ENCODE results near the gene HOXA13. TPM values are rescaled to one million over a fixed set of nuclear protein-coding genes. Genes with fewer than 3 reads are reported as not detected.

The HOXA13 gene
- total RNA-seq, 2 experiments from 2014 or later = 0.32 to 0.54 TPM

DNA sequence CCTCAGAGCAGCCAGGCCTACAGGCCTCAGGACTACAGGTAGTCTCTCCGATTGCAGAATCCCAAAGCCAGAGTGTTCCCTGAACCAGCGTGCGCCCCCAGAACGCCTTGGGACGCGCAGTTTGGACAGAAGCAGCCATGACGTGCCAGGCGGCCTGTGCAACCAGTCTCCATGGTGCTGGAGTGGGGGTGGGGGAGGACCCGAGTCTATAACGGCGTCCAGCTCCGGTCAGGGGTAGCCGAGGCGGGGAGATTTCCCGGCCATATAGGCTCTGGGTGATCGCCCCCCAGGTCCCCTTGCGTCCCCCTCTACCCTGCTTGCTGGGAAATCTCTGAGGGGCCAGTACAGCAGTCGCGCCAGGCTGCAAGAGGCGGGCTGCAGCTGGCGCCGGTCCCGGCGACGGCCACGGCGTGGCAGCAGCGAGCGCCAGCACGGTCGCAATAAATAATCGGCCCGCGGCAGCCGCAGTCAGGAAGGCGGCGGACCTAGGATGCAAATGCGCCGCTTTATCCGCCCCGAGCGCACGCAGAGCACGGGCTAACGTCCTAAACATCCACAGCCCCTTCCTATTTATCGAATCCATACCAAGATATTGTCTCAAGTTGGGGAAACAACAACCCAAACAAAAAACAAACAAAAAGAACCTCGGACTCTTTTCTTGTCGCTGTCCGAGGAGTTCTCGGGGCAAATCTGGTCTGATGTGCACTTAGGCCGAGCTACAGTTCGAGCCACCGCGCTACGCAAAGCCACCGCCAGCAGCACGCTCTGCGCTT is 49.1 kb downstream of the HOXA13 start:
- H3K36me3 ChIP-seq (ENCODE audit: insufficient read depth, low read length) = no peaks in the 10 kb centered on the region
- BruUV-seq (replicated peaks) = no TSS peak
- peak overlapping the region; percentile 75 for H3K4me3 ChIP-seq (ENCODE audit: low read depth, low read length, poor library complexity, severe bottlenecking)
- H3K4me2 ChIP-seq (ENCODE audit: low read length) = peak overlapping the region; percentile 94
- DNase-seq (ENCODE audit: low spot score) = peak; percentile 86
- intact Hi-C loops (cut with micrococcal nuclease; ENCODE audit: unreplicated experiment) = loop anchor here (2.0 to 10.0 kb wide), 3 partner anchors 54 to 1256 kb away; no protein-coding TSS in a partner anchor
- no peaks in the 10 kb centered on the region for H3K9me2 ChIP-seq (ENCODE audit: insufficient read depth, low read length)
- no peaks in the 10 kb centered on the region for H4K20me1 ChIP-seq (ENCODE audit: insufficient read depth, low read length)
- peaks cover 8% of the 10 kb centered on the region; the same call in 1 of the 2 replicates for H3K79me2 ChIP-seq (ENCODE audit: insufficient read depth, low read depth, low read length)
- no peak for TF ChIP-seq EZH2phosphoT487 (IDR thresholded peaks at IDR 0.05; ENCODE audit: borderline replicate concordance, low read depth, low read length)
- TF ChIP-seq CTCF (conservative IDR thresholded peaks at IDR 0.05; ENCODE audit: low read length) = peak; percentile 84
- H3K4me1 ChIP-seq (ENCODE audit: insufficient read depth, low read length, poor library complexity, severe bottlenecking) = peaks cover 48% of the 10 kb centered on the region
- peak overlapping the region; percentile 95 for H2AFZ ChIP-seq (ENCODE audit: low read length)
- H3K9me3 ChIP-seq (ENCODE audit: low read length) = no peaks in the 10 kb centered on the region
- no peak overlapping the region for H3K27ac ChIP-seq (ENCODE audit: low read depth, low read length, poor library complexity, severe bottlenecking)
- ChIA-PET CTCF (ENCODE audit: unreplicated experiment) (interaction anchor here (1.4 kb wide), 1 partner anchor 20 kb away, joined by 5 read pairs; the partner anchor contains the start of gene HOXA4), POLR2A (interaction anchor here (0.7 to 2.2 kb wide), 8 partner anchors 9 to 463 kb away, joined by 3 to 5 read pairs (median 4); partner anchors contain the start of genes HOXA1 and HOXA4)

- POLR2A ChIA-PET = interaction anchor here (0.7 to 2.2 kb wide), 8 partner anchors 13 to 462 kb away, joined by 3 to 5 read pairs (median 4); partner anchors contain the start of genes HOXA1 and HOXA4
- BruUV-seq (replicated peaks) = no TSS peak
- DNase-seq (ENCODE audit: low spot score) = peak; percentile 24
Measured at GRCh38 chr7:27149842-27150567, 49.9 kb downstream of the HOXA13 start.

More at GRCh38 chr7:27149842-27150567, 49.9 kb downstream of the HOXA13 start:
- Histone ChIP-seq H4K20me1 (ENCODE audit: insufficient read depth, low read length) (no peaks in the 10 kb centered on the region), H3K27ac (ENCODE audit: low read depth, low read length, poor library complexity, severe bottlenecking) (no peak overlapping the region), H3K9me2 (ENCODE audit: insufficient read depth, low read length) (no peaks in the 10 kb centered on the region), H3K4me3 (ENCODE audit: low read depth, low read length, poor library complexity, severe bottlenecking) (peak overlapping the region; percentile 75), H3K4me2 (ENCODE audit: low read length) (peak overlapping the region; percentile 94), H2AFZ (ENCODE audit: low read length) (peak overlapping the region; percentile 95), H3K9me3 (ENCODE audit: low read length) (no peaks in the 10 kb centered on the region), H3K79me2 (ENCODE audit: insufficient read depth, low read depth, low read length) (peaks cover 8% of the 10 kb centered on the region; the same call in 1 of the 2 replicates), H3K4me1 (ENCODE audit: insufficient read depth, low read length, poor library complexity, severe bottlenecking) (peaks cover 40% of the 10 kb centered on the region), H3K36me3 (ENCODE audit: insufficient read depth, low read length) (no peaks in the 10 kb centered on the region)
- TF ChIP-seq CTCF (conservative IDR thresholded peaks at IDR 0.05; ENCODE audit: low read length) = no peak
- intact Hi-C loops (cut with micrococcal nuclease; ENCODE audit: unreplicated experiment) = loop anchor here (2.0 to 10.0 kb wide), 3 partner anchors 53 to 1255 kb away; no protein-coding TSS in a partner anchor
- CTCF ChIA-PET (ENCODE audit: unreplicated experiment) = interaction anchor here (1.4 kb wide), 1 partner anchor 19 kb away, joined by 5 read pairs; the partner anchor contains the start of gene HOXA4

All from OCI-LY7 (cell line).